WERI-Rb-1 (cell line): ENCODE results near the gene CDC45.

Experiments
- DNase-seq: peaks from one replicate; pipeline ENCODE4 v3.0.0-alpha.2; 2020
- H3K27ac ChIP-seq: fragments of 250-450 bp; sonication (Bioruptor Pico); 2 replicates; pipeline ENCODE4 v1.5.1; 2020; ENCODE audit warnings: mild to moderate bottlenecking, moderate library complexity
- H3K27me3 ChIP-seq: fragments of 250-450 bp; sonication (Bioruptor Pico); 2 replicates; pipeline ENCODE4 v1.5.1; 2021; ENCODE audit warnings: mild to moderate bottlenecking, low read depth, moderate library complexity; ENCODE audit not compliant: insufficient read depth, severe bottlenecking
- H3K36me3 ChIP-seq: fragments of 250-450 bp; sonication (Bioruptor Pico); 2 replicates; pipeline ENCODE4 v1.5.1; 2020; ENCODE audit warnings: mild to moderate bottlenecking, moderate library complexity
- H3K4me3 ChIP-seq: 2 replicates; pipeline ENCODE4 v1.5.1; 2011; ENCODE audit warnings: low read depth, mild to moderate bottlenecking, control low read depth, low read length
- H3K9me3 ChIP-seq: fragments of 250-450 bp; sonication (Bioruptor Pico); 2 replicates; pipeline ENCODE4 v1.5.1; 2021; ENCODE audit warnings: mild to moderate bottlenecking, moderate library complexity; ENCODE audit not compliant: severe bottlenecking
- TF ChIP-seq, protein P1 (sequence below): IDR thresholded peaks from 2 replicates; pipeline ENCODE4 v1.5.1; 2011; ENCODE audit warnings: low read depth, mild to moderate bottlenecking, control low read depth, inconsistent platforms, low read length

CDC45 gene

DNA sequence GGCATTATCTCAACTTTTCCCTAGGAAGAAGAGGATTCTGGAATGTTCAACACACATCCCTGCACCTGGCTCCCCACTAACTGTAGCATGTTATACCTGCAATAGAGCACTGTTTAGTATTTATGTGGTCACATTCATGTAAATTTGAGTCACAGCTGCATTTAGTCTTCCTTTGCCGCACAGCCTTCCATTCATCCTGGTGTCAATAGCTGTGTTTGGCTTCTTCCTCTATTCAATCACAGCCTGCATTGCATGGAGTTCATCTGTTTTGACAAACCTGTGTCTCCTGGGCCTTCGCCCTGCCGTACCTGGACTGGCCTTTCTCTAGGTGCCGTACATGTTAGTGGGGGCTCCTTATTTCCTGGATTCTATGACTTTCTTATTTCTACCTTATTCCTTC is 28.1 kb upstream of the CDC45 start:
- Histone ChIP-seq H3K27me3 (no peaks in the 10 kb centered on the region), H3K36me3 (peaks cover 71% of the 10 kb centered on the region), H3K4me3 (no peak overlapping the region), H3K9me3 (no peaks in the 10 kb centered on the region), H3K27ac (no peak overlapping the region)
- TF ChIP-seq, protein P1, sequence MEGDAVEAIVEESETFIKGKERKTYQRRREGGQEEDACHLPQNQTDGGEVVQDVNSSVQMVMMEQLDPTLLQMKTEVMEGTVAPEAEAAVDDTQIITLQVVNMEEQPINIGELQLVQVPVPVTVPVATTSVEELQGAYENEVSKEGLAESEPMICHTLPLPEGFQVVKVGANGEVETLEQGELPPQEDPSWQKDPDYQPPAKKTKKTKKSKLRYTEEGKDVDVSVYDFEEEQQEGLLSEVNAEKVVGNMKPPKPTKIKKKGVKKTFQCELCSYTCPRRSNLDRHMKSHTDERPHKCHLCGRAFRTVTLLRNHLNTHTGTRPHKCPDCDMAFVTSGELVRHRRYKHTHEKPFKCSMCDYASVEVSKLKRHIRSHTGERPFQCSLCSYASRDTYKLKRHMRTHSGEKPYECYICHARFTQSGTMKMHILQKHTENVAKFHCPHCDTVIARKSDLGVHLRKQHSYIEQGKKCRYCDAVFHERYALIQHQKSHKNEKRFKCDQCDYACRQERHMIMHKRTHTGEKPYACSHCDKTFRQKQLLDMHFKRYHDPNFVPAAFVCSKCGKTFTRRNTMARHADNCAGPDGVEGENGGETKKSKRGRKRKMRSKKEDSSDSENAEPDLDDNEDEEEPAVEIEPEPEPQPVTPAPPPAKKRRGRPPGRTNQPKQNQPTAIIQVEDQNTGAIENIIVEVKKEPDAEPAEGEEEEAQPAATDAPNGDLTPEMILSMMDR: no peak
- DNase-seq: no peak

DNA sequence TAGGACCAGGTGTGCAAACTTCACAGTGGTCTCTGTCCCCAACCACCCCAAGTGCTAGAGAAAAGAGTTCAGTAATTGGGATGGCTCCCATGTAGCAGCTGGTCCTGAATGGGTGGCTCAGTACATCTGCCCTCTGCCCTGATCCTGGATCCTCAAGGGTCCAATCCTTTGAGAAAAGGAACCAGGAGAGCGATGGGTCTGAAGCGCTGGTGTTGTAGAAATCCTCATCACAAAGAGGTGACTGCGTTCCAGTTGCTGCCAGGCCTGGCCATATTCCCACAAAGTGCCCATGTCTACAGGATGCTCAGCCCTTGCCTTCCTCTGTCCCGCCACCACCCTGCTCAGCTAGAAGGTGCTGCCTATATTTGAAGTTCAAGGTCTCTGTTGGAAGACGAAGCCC is 26.0 kb upstream of the CDC45 start:
- DNase-seq: no peak
- no peaks in the 10 kb centered on the region for H3K27me3 ChIP-seq
- no peak overlapping the region for H3K27ac ChIP-seq
- TF ChIP-seq, protein P1: no peak
- H3K4me3 ChIP-seq: no peak overlapping the region
- peaks cover 76% of the 10 kb centered on the region for H3K36me3 ChIP-seq
- no peaks in the 10 kb centered on the region for H3K9me3 ChIP-seq

DNA sequence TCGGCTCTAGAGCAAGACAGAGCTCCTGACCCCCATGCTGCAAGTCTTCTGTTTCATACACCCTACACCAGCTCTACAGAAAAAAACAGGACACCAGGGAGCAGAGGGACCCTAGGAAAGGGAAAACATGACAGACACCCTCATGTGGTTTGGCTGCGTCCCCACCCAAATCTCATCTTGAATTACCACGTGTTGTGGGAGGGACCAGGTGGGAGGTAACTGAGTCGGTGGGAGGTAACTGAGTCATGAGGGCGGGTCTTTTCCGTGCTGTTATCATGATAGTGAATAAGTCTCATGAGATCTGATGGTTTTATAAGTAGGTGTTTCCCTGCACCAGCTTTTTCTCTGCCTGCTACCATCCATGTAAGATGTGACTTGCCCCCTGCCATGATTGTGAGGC is 25.6 kb upstream of the CDC45 start:
- no peak for DNase-seq
- H3K4me3 ChIP-seq: no peak overlapping the region
- H3K36me3 ChIP-seq: peaks cover 73% of the 10 kb centered on the region
- no peaks in the 10 kb centered on the region for H3K9me3 ChIP-seq
- TF ChIP-seq, protein P1: no peak
- no peaks in the 10 kb centered on the region for H3K27me3 ChIP-seq
- no peak overlapping the region for H3K27ac ChIP-seq

DNA sequence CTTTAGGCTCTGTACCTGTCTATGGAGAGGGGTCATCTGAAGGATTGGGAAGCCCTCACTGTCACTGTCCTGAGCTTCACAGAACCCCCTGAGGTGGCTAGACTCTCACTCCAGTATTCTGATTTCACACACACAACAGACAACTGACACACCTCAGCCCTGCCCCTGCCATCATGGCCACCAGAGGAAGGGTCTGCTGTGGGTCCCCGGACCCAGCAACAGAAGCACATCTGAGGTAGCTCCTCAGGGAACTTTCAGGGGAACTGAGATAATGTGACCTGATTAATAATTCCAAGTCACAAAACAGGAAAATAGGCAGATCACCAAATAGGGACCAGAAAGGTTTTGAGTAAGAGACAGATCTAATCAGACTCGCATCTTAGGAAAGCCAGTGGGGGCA is 24.7 kb upstream of the CDC45 start:
- H3K4me3 ChIP-seq: no peak overlapping the region
- H3K9me3 ChIP-seq: no peaks in the 10 kb centered on the region
- no peak for DNase-seq
- TF ChIP-seq, protein P1: no peak
- H3K36me3 ChIP-seq: peaks cover 68% of the 10 kb centered on the region
- no peaks in the 10 kb centered on the region for H3K27me3 ChIP-seq
- H3K27ac ChIP-seq: no peak overlapping the region

DNA sequence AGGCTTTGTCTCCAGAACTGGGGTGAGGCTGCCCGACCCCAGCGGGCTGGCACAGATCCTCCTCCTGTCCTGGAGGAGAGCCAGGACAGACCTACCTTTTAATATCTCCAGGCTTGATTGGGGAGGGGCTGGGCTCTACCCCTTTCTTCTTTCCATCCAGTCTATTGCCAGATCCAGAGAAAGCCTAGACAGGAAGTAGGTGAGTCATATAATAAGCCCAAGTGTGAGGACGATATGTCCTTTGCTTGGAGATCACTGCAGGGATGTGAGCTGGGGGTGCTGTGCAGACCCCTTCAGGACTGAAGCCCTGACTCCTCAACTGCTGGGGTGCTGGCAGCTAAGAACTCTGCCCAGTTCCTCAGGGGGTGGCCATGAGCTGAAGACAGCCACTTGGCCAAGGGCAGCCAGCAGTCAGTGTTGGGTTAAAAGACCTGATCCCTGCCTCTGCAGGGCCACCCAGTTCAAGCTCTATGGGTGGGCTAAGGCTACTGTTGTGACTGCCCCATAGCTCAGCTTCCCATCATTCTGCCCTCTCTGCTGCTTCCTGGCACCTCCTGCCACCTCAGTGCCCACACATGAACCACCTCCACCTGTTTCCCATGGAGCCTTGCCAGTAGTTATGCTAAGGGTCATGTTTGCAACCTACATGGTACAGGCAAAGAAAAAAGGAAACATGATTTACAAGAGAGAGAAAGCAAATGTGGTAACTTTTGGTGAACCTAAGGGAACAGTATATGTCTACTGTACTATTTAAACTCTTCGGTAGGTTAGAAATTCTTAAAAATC is 23.9 kb upstream of the CDC45 start:
- H3K4me3 ChIP-seq: no peak overlapping the region
- no peaks in the 10 kb centered on the region for H3K27me3 ChIP-seq
- H3K9me3 ChIP-seq: no peaks in the 10 kb centered on the region
- no peak overlapping the region for H3K27ac ChIP-seq
- no peak for DNase-seq
- H3K36me3 ChIP-seq: peaks cover 62% of the 10 kb centered on the region
- TF ChIP-seq, protein P1: no peak

DNA sequence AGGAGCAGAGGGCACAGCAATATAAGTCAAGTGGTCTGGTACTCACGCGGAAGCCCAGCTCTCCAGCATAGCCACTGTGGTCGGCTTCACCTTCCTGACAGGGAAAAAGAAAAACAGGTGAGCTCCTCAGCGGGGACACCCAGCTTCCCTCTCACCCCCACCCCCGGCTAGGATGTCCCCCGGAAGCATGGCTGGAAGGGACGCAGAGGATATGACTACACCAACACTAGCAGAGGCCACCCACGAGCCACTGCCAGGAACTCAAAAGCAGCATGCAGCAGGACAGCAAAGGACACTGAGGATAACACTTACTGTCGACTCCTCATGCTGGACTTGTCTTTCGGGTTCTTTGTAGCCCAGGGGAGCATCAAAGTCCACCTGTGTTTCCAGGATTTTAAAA is 23.2 kb upstream of the CDC45 start:
- TF ChIP-seq, protein P1: no peak
- no peak for DNase-seq
- no peak overlapping the region for H3K4me3 ChIP-seq
- no peaks in the 10 kb centered on the region for H3K27me3 ChIP-seq
- peaks cover 57% of the 10 kb centered on the region for H3K36me3 ChIP-seq
- H3K27ac ChIP-seq: no peak overlapping the region
- H3K9me3 ChIP-seq: no peaks in the 10 kb centered on the region
